Adrenal gland (tissue), 12 donors: Measurements from ENCODE around the gene RPS19. TPM values are rescaled to one million over a fixed set of nuclear protein-coding genes. Genes with fewer than 3 reads are reported as not detected.

Source experiments
- DNase-seq, 7 donors: peaks; one replicate each; pipeline ENCODE4 v3.0.0-alpha.2; 2019 to 2020
- H3K27ac ChIP-seq, 5 donors: fragments of 200-600 bp; sonication (generic) in 4 of 5; 1 replicate in 3 of 5; 2 replicates in 2 of 5; pipeline versions ENCODE4 v1.5.1 to v1.8.0; 2016 to 2020; ENCODE audit warnings: mild to moderate bottlenecking in 1 of 5
- H3K27me3 ChIP-seq: fragments of 200-600 bp; 2 replicates; pipeline ENCODE4 v1.8.0; 2021
- H3K36me3 ChIP-seq, 2 donors: fragments of 200-600 bp; replicated peaks in 1 of 2; 1 replicate in 1 of 2; 2 replicates in 1 of 2; pipeline versions ENCODE4 v1.5.1 to v1.8.0; 2018 to 2022
- H3K4me1 ChIP-seq, 2 donors: fragments of 200-600 bp; replicated peaks in 1 of 2; 1 replicate in 1 of 2; 2 replicates in 1 of 2; pipeline versions ENCODE4 v1.5.1 to v1.8.0; 2018 to 2021
- H3K4me3 ChIP-seq, 4 donors: fragments of 200-600 bp; sonication (generic) in 3 of 4; one replicate each; pipeline ENCODE4 v1.5.1; 2016 to 2018
- H3K9me3 ChIP-seq, 3 donors: fragments of 200-600 bp; sonication (generic) in 1 of 3; replicated peaks in 1 of 3; 1 replicate in 2 of 3; 2 replicates in 1 of 3; pipeline versions ENCODE4 v1.5.1 to v1.8.0; 2016 to 2021
- POLR2A ChIP-seq, 2 donors: fragments of 450-650 bp; IDR thresholded peaks; one replicate each; pipeline ENCODE4 v1.6.1; 2017; ENCODE audit warnings: antibody characterized with exemption in 2 of 2, mild to moderate bottlenecking in 2 of 2, moderate library complexity in 1 of 2
- WGBS, 4 donors: extraction: QIAGEN DNeasy Blood & Tissue Kit in 2 of 4; methylation state at CpG; one replicate each; pipeline versions ENCODE4 v1.1.5 to v1.1.7; 2013 to 2017; 5-methylcytosine and 5-hydroxymethylcytosine counted together
- intact Hi-C, 2 donors: fragments of 100-400 bp; cut with DNase I; formaldehyde crosslinking; loops; one replicate each; pipeline versions ENCODE4 v1.14.1 to v1.15.0; 2022 to 2023
- polyA plus RNA-seq, 3 donors: library from polyadenylated mRNA; stranded (reverse); fragments of 200-250 nt in 2 of 3; fragments of 350-450 nt in 1 of 3; fragmentation: Illumina TruSeq in 1 of 3; extraction: RNeasy Lipid Tissue Mini Kit (QIAGEN cat#74804) in 1 of 3; gene quantifications; one replicate each; pipeline ENCODE4 v1.2.3, GENCODE V29; 2013 to 2014
- total RNA-seq, 9 donors: library from RNA; depleted of rRNA in 4 of 9; stranded (reverse); fragments of >200 nt in 4 of 9; fragments of 120-200 nt in 1 of 9; fragmentation: NEBNext Ultra II Directional in 1 of 9; extraction: Animal tissue kit (Norgen Biotek cat#: 25700) in 1 of 9; gene quantifications; one replicate each; pipeline versions ENCODE4 v1.1.0 to v1.2.4, GENCODE V29; 2013 to 2023
- TF ChIP-seq, protein P1 (sequence below), 6 experiments: fragments of 450-650 bp in 4 of 6; fragments of 200-600 bp in 2 of 6; sonication (generic) in 1 of 6; IDR thresholded peaks; 1 replicate in 5 of 6; 2 replicates in 1 of 6; pipeline versions ENCODE4 v1.5.1 to v1.8.0; 2016 to 2021; ENCODE audit warnings: antibody characterized with exemption in 6 of 6, mild to moderate bottlenecking in 2 of 6, moderate library complexity in 1 of 6
- donor health status: healthy with polysubstance abuse.
- donor health status: Bipolar disorder and iron deficiency.
- donor health status: DM: yes; HTN: yes; CAD: no.
- donor health status: DM: no; HTN: no; CAD: no.
- donor health status: DM: no; HTN: no; CAD: no.
- donor health status: DM: yes; HTN: yes; CAD: no.

RPS19 gene
- total and polyA plus RNA-seq, 12 donors, result 418 to 3,405 (median 1,389) TPM

DNA sequence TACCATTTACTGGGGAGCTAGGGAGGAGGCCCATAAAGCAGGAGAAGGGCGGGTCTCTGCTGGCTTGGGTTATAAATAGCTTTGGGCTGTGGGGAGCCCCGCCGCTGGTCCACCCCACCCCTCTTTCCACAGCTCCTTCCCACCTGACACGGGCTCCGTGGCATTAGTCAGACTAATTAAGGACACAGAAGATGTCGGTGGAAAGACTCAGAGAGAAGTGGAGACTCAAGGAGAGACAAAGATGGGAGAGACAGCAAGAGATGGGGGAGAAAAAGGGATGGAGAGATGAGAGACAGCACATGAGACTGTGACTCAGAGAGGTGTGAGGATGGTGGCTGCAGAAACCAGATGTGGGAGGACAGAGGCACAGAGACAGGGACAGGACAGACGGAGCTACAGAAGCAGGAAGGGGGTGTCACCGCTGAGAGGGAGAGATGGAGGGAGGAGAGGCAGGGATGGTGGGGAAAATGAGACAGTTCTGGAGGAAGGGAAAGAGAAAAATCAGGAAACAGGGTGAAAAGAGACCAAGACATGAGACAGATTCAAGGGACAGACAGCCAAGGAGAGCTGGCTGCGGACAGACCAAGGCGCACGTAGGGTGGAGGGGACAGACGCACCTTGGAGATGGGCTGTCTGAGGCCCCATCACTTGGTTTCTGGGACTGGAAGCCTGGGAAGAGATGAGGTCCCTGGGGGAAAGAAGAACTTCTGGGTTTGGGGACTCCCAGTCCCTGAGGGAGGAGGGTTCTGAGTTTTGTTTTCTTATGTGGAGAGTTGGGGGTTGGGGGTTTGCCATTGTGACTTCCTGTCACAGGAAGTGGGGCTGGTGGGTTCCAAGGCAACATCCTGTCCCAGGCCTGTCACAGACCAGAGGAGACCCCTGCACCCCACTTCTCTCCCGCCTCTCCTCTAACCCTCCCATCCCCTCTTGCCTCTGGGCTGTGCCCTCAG is 27.0 kb downstream of the RPS19 start:
- no peak overlapping the region for H3K27ac ChIP-seq
- no peak for DNase-seq
- 68 to 75% (median 72%) methylated on average over 12 to 13 of the region's 13 CpGs for WGBS, 4 donors

DNA sequence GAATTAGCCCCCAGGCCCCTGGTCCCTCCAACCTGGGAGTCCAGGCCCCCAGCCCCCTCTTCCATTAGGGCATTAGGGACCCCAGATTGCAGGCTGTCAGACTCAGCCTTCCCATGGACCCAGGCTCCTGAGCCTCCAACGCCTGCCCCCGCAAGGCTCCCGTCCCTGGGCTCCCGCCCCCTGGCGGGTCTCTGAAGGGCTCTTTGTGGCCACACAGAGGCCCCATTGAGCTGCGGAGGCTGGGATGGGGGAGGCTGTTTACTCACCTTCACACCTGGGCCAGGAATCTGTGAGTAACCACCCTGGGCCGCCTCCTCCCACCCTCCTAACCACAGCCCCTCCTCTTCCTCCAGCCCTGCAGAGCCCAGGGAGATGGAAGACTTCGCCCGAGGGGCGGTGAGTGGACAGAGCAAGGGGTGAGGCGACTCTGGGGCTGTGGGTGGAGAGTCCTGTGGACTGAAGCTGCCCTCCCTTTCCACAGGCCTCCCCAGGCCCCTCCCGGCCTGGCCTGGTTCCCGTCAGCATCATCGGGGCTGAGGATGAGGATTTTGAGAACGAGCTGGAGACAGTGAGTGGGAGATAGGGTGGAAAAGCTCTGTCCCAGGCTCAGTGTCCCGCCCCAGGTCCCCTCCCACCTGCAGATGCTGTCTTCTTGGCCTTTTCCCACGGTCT is 27.8 kb downstream of the RPS19 start:
- no peak for DNase-seq
- Histone ChIP-seq H3K4me3 (no peak overlapping the region), H3K4me1 (peaks cover 0 to 13% of the 10 kb centered on the region in 2 donors), H3K9me3 (no peaks in the 10 kb centered on the region), H3K36me3 (peaks cover 0 to 31% of the 10 kb centered on the region in 2 donors), H3K27me3 (no peaks in the 10 kb centered on the region), H3K27ac (no peak overlapping the region)
- TF ChIP-seq POLR2A (IDR thresholded peaks at IDR 0.05), result no peak
- TF ChIP-seq, protein P1, sequence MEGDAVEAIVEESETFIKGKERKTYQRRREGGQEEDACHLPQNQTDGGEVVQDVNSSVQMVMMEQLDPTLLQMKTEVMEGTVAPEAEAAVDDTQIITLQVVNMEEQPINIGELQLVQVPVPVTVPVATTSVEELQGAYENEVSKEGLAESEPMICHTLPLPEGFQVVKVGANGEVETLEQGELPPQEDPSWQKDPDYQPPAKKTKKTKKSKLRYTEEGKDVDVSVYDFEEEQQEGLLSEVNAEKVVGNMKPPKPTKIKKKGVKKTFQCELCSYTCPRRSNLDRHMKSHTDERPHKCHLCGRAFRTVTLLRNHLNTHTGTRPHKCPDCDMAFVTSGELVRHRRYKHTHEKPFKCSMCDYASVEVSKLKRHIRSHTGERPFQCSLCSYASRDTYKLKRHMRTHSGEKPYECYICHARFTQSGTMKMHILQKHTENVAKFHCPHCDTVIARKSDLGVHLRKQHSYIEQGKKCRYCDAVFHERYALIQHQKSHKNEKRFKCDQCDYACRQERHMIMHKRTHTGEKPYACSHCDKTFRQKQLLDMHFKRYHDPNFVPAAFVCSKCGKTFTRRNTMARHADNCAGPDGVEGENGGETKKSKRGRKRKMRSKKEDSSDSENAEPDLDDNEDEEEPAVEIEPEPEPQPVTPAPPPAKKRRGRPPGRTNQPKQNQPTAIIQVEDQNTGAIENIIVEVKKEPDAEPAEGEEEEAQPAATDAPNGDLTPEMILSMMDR (IDR thresholded peaks at IDR 0.05), result no peak
- intact Hi-C loops, result loop anchor here in 1 of 2 donors (10.0 kb wide), 1 partner anchor 47 kb away; no protein-coding TSS in a partner anchor
- WGBS, 4 donors, result 67 to 79% (median 72%) methylated on average over 13 to 17 of the region's 17 CpGs

More for the DNA sequence above, 27.0 kb downstream of the RPS19 start:
- Histone ChIP-seq H3K4me3 (no peak overlapping the region), H3K27me3 (no peaks in the 10 kb centered on the region), H3K9me3 (no peaks in the 10 kb centered on the region), H3K36me3 (peaks cover 0 to 23% of the 10 kb centered on the region in 2 donors), H3K4me1 (peaks cover 0 to 13% of the 10 kb centered on the region in 2 donors)
- TF ChIP-seq, protein P1 (IDR thresholded peaks at IDR 0.05), result no peak
- TF ChIP-seq POLR2A (IDR thresholded peaks at IDR 0.05), result no peak
- intact Hi-C loops, result loop anchor here in 1 of 2 donors (10.0 kb wide), 1 partner anchor 48 kb away; no protein-coding TSS in a partner anchor

DNA sequence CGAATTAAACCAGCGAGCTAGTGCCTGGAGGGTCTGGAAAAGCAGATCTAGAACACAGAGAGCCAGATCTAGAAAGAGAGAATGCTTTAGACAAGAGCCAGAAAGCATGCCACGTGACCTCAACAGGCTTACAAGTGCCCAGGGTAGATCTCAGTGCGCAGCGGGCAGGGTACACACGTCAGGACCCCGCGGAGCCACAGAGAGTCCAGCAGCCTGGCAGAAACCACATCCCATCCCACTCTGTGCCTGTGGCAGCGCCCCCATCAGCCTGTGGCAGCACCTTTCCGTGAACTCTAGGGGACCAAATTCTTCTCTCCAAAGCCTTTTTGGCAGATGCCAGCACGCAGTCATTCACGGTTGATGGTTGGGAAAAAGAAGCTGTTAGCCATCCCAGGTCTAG is 28.9 kb downstream of the RPS19 start:
- DNase-seq, result no peak
- WGBS, 4 donors, result 90 to 95% (median 92%) methylated on average over 11 to 12 of the region's 12 CpGs
- Histone ChIP-seq H3K27me3 (no peaks in the 10 kb centered on the region), H3K9me3 (no peaks in the 10 kb centered on the region), H3K27ac (no peak overlapping the region), H3K4me1 (peaks cover 0 to 7% of the 10 kb centered on the region in 2 donors), H3K36me3 (peaks cover 0 to 33% of the 10 kb centered on the region in 2 donors), H3K4me3 (no peak overlapping the region)
- TF ChIP-seq POLR2A (IDR thresholded peaks at IDR 0.05), result no peak
- intact Hi-C loops, result loop anchor here in 1 of 2 donors (10.0 kb wide), 1 partner anchor 46 kb away; no protein-coding TSS in a partner anchor

DNA sequence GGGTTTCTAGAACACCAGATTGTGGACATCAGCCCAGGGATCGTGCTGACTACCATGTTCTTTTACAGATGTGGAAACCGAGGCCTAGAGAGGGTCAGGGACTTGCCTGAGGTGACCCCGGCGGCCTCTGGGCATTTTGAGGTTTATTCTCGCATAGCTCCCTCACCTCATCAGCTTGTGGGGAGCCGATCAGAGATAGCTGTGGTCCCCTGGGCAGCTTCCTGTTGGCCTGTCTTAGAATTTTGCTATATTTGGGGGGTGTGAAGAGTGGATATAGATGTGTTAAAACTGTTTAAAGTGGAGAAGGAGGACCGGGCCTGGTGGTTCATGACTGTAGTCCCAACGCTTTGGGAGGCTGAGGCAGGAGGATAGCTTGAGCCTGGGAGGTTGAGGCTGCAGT is 29.8 kb downstream of the RPS19 start:
- intact Hi-C loops, result loop anchor here in 1 of 2 donors (10.0 kb wide), 1 partner anchor 45 kb away; no protein-coding TSS in a partner anchor
- Histone ChIP-seq H3K27me3 (no peaks in the 10 kb centered on the region), H3K27ac (no peak overlapping the region), H3K4me3 (no peak overlapping the region), H3K4me1 (peaks cover 0 to 3% of the 10 kb centered on the region in 2 donors), H3K9me3 (no peaks in the 10 kb centered on the region), H3K36me3 (peaks cover 0 to 37% of the 10 kb centered on the region in 2 donors)
- TF ChIP-seq, protein P1 (IDR thresholded peaks at IDR 0.05), result no peak
- no peak for TF ChIP-seq POLR2A (IDR thresholded peaks at IDR 0.05)
- 90 to 92% (median 91%) methylated on average over 8 of the region's 8 CpGs for WGBS, 4 donors
- DNase-seq, result no peak
